GM21367 (cell line): ENCODE results near the gene NKX2-8.

Source experiments
- ATAC-seq: cut with Tn5 transposase; IDR thresholded peaks from one replicate; pipeline ENCODE4 v1.9.1; 2021; ENCODE audit not compliant: unreplicated experiment

The NKX2-8 gene

DNA sequence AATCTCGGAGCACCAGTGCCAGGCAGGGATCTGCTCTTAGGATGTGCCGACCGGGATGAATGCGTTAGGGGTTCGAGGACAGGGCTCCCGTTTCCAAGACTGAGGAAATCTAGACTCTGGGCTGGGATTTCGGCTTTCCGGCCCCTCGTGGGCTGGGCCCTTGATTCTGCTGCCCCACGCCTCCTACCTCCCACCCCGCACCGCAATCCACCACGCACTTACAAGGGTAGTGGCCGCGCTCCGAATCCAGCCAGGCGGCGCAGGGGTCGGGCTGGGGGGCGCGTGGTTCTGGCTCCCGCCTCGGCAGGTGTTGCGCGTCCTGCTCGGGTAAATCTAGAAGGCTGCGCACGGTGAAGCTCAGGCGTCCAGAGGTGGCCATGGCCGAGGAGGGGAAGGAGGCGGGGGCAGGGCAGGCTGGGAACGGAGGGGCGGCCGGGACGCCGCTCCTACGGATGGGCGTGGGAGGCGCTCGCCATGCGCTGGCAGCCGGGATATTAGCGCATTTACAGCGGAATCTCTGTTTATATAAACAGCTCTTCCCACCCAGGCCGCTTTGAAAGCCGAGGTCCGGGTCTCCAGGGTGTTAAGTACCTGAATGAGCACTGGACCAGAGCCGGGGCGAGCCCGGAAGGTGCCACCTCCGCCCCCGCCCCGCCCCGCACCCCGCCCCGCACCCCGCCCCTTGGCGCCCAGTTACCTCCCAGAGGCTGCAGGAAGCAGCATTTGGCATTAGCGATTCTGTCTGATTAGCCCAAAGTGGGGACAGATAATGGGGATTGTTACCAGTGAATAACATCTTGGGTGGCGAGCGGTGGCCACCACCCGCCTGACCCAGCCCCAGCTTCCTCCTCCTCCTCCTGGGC is at the start of gene NKX2-8:
NKX2-8 (minus strand) TSS at position 604 of the 863 bp plus-strand sequence; CDS start at position 379, 225 bp downstream.
- ATAC-seq, result no peak

DNA sequence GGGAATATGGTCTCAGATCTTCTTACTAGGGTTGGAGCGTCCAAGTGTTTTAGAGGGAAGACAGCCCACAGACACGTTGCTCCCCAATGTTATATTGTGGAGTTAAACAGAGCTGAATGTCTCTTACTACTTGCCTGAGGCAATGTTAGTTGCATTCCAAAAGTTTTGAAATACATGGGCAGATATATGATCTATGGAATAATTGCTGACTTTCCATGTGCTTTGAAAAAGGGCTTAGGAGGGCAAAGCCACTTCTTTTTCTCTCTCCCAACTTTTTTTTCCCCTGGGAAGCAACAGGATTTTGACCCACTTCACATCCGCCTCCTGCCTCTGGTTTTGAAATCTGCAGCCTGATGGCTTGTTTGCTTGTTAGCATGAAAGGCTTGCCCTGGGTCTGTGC is 45.6 kb upstream of the NKX2-8 start:
- ATAC-seq, result no peak

DNA sequence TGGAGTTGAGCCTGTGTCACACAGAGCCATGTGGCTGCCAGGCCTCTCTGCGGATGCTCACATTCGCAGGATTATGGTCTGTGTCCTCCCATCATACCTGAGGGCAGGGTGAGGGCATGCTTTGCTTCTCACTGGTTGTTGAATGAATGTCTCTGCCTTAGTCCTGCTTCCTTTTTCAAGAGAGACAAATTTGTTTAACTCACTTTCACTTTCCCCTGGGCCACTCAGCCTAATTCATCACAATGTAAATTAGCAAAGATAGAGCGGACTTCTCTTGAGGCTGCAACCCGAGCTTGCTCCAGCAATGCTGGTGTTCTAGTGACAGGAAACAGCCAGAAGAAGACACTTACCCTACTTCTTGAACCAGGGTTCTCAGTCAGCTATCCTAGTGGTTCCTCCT is 43.7 kb upstream of the NKX2-8 start:
- ATAC-seq, result no peak

GRCh38 chr14:36625436-36625835 is 43.0 kb upstream of the NKX2-8 start:
- ATAC-seq, result no peak

GRCh38 chr14:36625014-36625413 is 42.6 kb upstream of the NKX2-8 start:
- ATAC-seq, result no peak

DNA sequence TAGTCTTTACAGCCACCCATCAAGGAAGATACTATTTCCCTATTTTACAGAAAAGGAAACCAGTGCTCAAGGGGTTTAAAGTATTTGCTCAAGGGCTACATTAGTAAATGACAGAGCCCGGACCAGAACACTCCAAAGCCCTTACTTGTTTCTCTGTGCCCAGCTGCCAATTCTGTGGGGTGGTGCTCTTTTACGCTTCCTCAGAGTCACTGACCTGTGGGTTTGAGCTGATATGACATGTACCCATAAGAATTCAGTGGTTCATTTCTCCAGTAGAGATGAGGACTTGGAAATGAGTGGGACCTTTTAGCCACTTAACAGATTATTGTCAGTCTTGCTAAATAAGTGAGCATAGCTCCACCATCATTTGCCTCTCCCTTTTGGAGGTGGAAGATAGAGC is 37.4 kb upstream of the NKX2-8 start:
- no peak for ATAC-seq

- no peak for ATAC-seq
Measured at GRCh38 chr14:36619131-36619530, 36.7 kb upstream of the NKX2-8 start.

GRCh38 chr14:36618641-36619040 is 36.2 kb upstream of the NKX2-8 start:
- no peak for ATAC-seq

GRCh38 chr14:36617824-36618223 is 35.4 kb upstream of the NKX2-8 start:
- no peak for ATAC-seq

DNA sequence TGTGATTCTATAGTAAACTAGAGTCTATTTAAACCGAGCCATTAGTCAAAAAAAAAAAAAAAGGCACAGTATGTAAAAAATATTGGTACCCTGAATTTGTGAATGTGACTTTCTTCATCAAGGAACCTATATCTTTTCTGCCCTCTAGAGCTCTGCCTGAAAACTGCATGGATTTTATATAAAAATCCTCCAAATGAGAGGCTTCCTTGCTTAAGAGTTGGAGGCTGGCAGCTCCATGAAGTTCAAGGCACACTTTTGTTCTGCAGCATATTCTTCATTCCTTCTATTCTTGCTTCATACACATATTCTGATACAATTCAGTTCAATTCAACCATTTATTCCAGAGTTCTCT is 23.1 kb upstream of the NKX2-8 start:
- ATAC-seq, result no peak

DNA sequence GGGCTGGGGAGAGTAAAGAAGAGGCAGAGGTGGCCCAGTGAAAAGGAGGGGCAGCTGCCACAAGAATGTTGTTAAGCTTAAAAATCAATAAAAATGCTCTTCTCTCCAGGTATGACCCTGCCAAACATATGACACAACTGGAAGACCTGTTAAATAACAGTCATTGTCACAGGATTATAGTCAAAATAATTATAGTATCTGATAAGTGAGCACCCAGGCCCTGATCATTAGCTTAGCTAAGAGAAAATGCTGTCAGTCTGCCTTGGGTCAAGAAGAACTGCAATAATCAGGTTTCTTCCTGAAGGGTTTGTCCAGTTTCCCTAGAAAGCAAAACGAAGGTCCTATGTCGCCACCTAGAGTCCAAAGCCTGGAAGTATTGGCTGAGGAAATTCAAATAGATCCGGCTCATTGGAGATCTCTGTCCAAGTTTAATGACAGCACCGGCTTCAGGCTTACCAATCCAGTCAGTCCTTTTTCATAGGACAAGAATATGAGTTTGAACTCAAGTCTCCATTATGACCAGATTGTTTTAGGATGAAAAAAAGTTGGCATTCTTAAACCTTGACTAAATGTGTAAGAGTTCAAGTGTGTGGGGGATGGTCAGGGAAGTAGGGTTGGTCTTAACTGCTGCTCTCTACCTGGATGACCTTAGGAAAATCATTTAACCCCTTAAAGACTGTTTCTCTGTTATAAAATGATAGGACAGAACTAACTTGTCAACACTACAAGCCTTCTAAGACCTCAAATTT is 22.5 kb upstream of the NKX2-8 start:
- peak; percentile 93 for ATAC-seq

DNA sequence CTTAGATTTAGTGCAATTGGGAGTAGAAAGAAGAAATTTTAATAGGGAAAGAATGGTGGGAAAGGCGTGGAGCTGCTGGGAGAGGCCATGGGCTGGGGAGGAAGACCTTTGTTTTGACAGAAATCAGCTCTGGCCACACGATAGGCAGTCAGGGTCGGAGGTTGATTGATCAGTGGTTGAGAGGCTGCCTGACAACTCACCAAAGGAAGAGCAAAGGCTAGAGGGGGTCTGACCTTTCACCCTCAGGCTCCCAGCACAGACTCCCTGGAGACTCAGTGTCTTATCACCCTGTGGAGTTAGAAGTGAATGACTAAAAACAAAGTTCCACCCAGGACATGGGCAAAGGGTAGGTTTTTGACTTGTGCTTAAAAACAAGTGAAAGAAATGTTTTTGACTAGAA is 18.0 kb upstream of the NKX2-8 start:
- no peak for ATAC-seq

DNA sequence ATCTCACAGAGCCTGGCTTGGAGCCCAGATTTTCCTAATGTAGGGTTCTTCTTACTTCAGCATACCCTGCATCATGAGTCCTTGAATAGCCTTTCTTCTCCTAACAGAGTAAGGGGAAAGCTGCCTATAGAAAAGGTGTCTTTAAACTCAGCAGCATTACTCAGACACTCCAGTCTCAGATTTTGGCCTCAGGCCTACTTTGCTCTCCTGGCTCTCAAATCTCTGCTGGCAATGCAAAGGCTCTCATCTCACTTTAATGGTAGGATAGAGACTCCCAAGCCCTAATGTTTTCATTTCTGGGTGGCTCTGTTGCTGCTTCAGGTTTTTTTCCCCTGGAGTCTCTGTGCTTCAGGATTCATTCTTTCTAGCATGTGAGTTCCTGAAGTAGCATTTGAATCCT is 9.1 kb upstream of the NKX2-8 start:
- ATAC-seq, result no peak

DNA sequence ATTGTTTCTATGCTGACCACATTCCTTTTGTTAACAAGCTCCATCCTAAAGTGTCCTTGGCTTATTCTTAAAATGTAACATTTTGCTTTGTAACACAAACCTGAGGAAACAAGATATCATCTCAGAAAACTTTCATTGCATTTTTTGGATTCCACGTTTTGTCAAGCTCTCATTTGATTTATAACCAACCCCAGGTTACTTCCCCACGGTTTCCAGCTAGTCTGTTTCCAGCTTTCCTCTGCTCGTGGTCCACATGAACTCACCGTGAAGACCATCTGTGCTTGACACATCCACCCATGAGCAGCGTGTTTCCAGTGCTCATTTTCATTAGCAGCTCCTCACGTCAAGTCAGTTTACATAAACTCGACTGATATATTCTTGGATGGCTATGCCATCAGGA is 6.4 kb upstream of the NKX2-8 start:
- no peak for ATAC-seq

GRCh38 chr14:36588119-36588518 is 5.7 kb upstream of the NKX2-8 start:
- ATAC-seq, result no peak

DNA sequence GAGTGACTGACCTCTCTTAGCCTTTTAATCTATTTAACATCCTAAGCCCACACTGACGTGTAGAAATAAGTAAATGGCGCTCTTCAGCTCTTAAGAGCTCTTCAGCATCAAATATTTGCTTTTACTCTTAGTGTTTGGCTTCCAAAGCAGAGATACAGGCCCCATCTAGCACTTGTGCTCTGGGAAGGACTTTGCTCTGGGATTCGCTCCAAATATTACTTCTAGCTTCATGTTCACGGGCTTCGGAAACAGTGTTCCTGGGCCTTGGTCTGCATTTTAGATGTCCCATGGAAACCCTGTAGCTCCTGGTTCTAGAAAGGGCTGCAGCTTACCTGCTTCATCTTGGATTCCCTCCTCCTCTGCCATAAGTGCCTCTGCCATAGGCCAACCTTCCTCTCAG is 2.7 kb upstream of the NKX2-8 start:
- ATAC-seq, result no peak

- no peak for ATAC-seq
Measured at GRCh38 chr14:36583893-36584811, 1.7 kb upstream of the NKX2-8 start.

GRCh38 chr14:36583242-36583892 is 953 bp upstream of the NKX2-8 start:
- ATAC-seq, result no peak

- no peak for ATAC-seq
Measured at GRCh38 chr14:36582874-36583241, 444 bp upstream of the NKX2-8 start.

- no peak for ATAC-seq
Measured at GRCh38 chr14:36580856-36581831, 1.3 kb downstream of the NKX2-8 start.
